ENCODE measurements around the gene ACER2. TPM values are rescaled to one million over a fixed set of nuclear protein-coding genes. Genes with fewer than 3 reads are reported as not detected.

ACER2 gene
- total and polyA plus RNA-seq, 2 experiments from 2014 or later = 0.87 to 14.6 TPM

DNA sequence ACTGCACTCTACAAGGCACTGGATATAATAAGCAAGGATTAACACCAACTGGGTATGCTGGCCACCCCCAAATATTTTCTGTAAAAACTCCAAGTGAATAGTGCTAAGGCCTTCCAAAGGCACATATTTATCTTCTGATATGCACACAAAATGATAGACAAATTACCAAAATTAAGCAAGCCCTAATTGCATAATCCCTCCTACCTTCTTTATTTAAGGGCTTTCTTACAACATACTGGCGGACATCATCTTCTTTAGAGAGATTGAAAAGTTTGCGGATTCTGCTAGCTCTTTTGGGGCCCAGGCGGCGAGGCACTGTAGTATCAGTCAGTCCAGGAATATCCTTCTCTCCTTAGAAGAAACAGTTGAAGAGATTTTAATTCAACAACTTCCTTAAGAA, 30.6 kb upstream of the ACER2 start:
- peaks cover 35% of the 10 kb centered on the region for H3K79me2 ChIP-seq (replicated peaks; ENCODE audit: insufficient read depth)
- Mint-ChIP-seq H3K27ac (peak overlapping the region; percentile 100), H3K27me3 (ENCODE audit: insufficient read depth, low read depth, poor library complexity) (peaks cover 26% of the 10 kb centered on the region), H3K9me3 (peaks cover 3% of the 10 kb centered on the region; the same call in 2 of the 3 replicates), H3K4me1 (peaks cover 23% of the 10 kb centered on the region), H3K36me3 (ENCODE audit: low read depth) (peaks cover 72% of the 10 kb centered on the region), H3K4me3 (peak overlapping the region; percentile 100)
- no peaks in the 10 kb centered on the region for H3K9me2 ChIP-seq (ENCODE audit: insufficient read depth)
- DNase-seq (ENCODE audit: low spot score) (no peak), ATAC-seq (no peak)
- no peak for TF ChIP-seq NANOG (IDR thresholded peaks at IDR 0.05; ENCODE audit: borderline replicate concordance)
- TF ChIP-seq, protein P1, sequence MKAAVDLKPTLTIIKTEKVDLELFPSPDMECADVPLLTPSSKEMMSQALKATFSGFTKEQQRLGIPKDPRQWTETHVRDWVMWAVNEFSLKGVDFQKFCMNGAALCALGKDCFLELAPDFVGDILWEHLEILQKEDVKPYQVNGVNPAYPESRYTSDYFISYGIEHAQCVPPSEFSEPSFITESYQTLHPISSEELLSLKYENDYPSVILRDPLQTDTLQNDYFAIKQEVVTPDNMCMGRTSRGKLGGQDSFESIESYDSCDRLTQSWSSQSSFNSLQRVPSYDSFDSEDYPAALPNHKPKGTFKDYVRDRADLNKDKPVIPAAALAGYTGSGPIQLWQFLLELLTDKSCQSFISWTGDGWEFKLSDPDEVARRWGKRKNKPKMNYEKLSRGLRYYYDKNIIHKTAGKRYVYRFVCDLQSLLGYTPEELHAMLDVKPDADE (IDR thresholded peaks at IDR 0.05) = no peak
- no peak for TF ChIP-seq EZH2 (IDR thresholded peaks at IDR 0.05; ENCODE audit: low read depth, unreplicated experiment)
- no peak for TF ChIP-seq JUNB (IDR thresholded peaks at IDR 0.05; ENCODE audit: unreplicated experiment)
- no peak for TF ChIP-seq EZH2phosphoT487 (IDR thresholded peaks at IDR 0.05; ENCODE audit: unreplicated experiment)
- TF ChIP-seq ZNF114 (CRISPR knock-in tag; IDR thresholded peaks at IDR 0.05) = no peak
- no peak for TF ChIP-seq CREB1 (CRISPR knock-in tag; IDR thresholded peaks at IDR 0.05; ENCODE audit: low read depth)
- no peak for TF ChIP-seq ZNF331 (CRISPR knock-in tag; IDR thresholded peaks at IDR 0.05; ENCODE audit: low read depth)
- TF ChIP-seq STAT1 (IDR thresholded peaks at IDR 0.05; ENCODE audit: unreplicated experiment) = no peak
- H2AFZ ChIP-seq = no peak overlapping the region
- H3K27me3 ChIP-seq (ENCODE audit: insufficient read depth) = no peaks in the 10 kb centered on the region
- peak overlapping the region; percentile 96 for H3K27ac ChIP-seq (ENCODE audit: low read depth)
- H3K4me1 ChIP-seq (ENCODE audit: insufficient read depth) = peaks cover 23% of the 10 kb centered on the region
- H3K36me3 ChIP-seq (ENCODE audit: insufficient read depth) = peaks cover 46% of the 10 kb centered on the region
- peaks cover 45% of the 10 kb centered on the region for H3F3A ChIP-seq (replicated peaks; ENCODE audit: low read depth)
- H3K4me2 ChIP-seq = peak overlapping the region; percentile 99
- peaks cover 27% of the 10 kb centered on the region for H4K20me1 ChIP-seq (replicated peaks; ENCODE audit: insufficient read depth)
- peak overlapping the region; percentile 97 for H3K4me3 ChIP-seq

DNA sequence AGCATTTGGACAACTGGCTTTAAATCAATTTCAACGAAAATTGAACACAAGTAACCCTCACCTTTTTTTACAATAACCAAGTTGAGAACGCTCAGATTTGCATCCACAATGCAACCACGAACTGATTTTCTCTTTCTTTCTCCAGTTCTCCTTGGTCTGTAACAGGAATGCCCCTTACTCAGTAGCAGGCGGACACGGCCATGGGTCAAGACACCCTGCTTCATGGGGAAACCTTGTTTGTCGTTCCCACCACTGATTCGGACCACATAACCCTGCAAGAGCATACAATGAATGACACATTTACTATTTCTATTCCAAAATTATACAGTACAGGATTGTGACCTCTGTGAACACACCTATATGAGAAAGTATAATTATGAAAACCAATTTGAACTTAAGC, 30.2 kb upstream of the ACER2 start:
- H4K20me1 ChIP-seq (replicated peaks; ENCODE audit: insufficient read depth) = peaks cover 27% of the 10 kb centered on the region
- H3K9me2 ChIP-seq (ENCODE audit: insufficient read depth) = no peaks in the 10 kb centered on the region
- no peak for DNase-seq (ENCODE audit: low spot score)
- no peak overlapping the region for H2AFZ ChIP-seq
- peak overlapping the region; percentile 96 for H3K27ac ChIP-seq (ENCODE audit: low read depth)
- H3K4me3 ChIP-seq = peak overlapping the region; percentile 97
- peaks cover 3% of the 10 kb centered on the region; the same call in 2 of the 3 replicates for H3K9me3 Mint-ChIP-seq
- peak overlapping the region; percentile 99 for H3K4me2 ChIP-seq
- ATAC-seq = no peak
- H3K4me3 Mint-ChIP-seq = peak overlapping the region; percentile 100
- H3K4me1 ChIP-seq (ENCODE audit: insufficient read depth) = peaks cover 23% of the 10 kb centered on the region
- peaks cover 23% of the 10 kb centered on the region for H3K4me1 Mint-ChIP-seq
- H3K27me3 ChIP-seq (ENCODE audit: insufficient read depth) = no peaks in the 10 kb centered on the region
- H3K27me3 Mint-ChIP-seq (ENCODE audit: insufficient read depth, low read depth, poor library complexity) = peaks cover 26% of the 10 kb centered on the region
- TF ChIP-seq EZH2phosphoT487 (IDR thresholded peaks at IDR 0.05; ENCODE audit: unreplicated experiment) (no peak), ZNF114 (CRISPR knock-in tag; IDR thresholded peaks at IDR 0.05) (no peak), EZH2 (IDR thresholded peaks at IDR 0.05; ENCODE audit: low read depth, unreplicated experiment) (no peak), CREB1 (CRISPR knock-in tag; IDR thresholded peaks at IDR 0.05; ENCODE audit: low read depth) (no peak), JUNB (IDR thresholded peaks at IDR 0.05; ENCODE audit: unreplicated experiment) (no peak), STAT1 (IDR thresholded peaks at IDR 0.05; ENCODE audit: unreplicated experiment) (no peak)
- TF ChIP-seq, protein P1 (IDR thresholded peaks at IDR 0.05) = no peak
- TF ChIP-seq, protein P2, sequence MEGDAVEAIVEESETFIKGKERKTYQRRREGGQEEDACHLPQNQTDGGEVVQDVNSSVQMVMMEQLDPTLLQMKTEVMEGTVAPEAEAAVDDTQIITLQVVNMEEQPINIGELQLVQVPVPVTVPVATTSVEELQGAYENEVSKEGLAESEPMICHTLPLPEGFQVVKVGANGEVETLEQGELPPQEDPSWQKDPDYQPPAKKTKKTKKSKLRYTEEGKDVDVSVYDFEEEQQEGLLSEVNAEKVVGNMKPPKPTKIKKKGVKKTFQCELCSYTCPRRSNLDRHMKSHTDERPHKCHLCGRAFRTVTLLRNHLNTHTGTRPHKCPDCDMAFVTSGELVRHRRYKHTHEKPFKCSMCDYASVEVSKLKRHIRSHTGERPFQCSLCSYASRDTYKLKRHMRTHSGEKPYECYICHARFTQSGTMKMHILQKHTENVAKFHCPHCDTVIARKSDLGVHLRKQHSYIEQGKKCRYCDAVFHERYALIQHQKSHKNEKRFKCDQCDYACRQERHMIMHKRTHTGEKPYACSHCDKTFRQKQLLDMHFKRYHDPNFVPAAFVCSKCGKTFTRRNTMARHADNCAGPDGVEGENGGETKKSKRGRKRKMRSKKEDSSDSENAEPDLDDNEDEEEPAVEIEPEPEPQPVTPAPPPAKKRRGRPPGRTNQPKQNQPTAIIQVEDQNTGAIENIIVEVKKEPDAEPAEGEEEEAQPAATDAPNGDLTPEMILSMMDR (conservative IDR thresholded peaks at IDR 0.05; ENCODE audit: low read depth in 2 of 2) = no peak
- H3K36me3 ChIP-seq (ENCODE audit: insufficient read depth) = peaks cover 46% of the 10 kb centered on the region
- peak overlapping the region; percentile 100 for H3K27ac Mint-ChIP-seq
- peaks cover 67% of the 10 kb centered on the region for H3K36me3 Mint-ChIP-seq (ENCODE audit: low read depth)
- H3F3A ChIP-seq (replicated peaks; ENCODE audit: low read depth) = peaks cover 45% of the 10 kb centered on the region
- peaks cover 35% of the 10 kb centered on the region for H3K79me2 ChIP-seq (replicated peaks; ENCODE audit: insufficient read depth)

Data from GM23338 (cell line).